Osteoblast (primary cell): ENCODE data around the gene EYS. TPM values are rescaled to one million over a fixed set of nuclear protein-coding genes. Genes with fewer than 3 reads are reported as not detected.

Experiments
- DNase-seq: peaks from one replicate; pipeline ENCODE4 v3.0.0; 2011; ENCODE audit warnings: low spot score, mixed read lengths; ENCODE audit not compliant: insufficient read length; ENCODE audit errors: missing footprints
- H2AFZ ChIP-seq: 2 replicates; pipeline ENCODE4 v1.6.0; 2011; ENCODE audit warnings: mild to moderate bottlenecking, low read length
- H3K27ac ChIP-seq: 2 replicates; pipeline ENCODE4 v1.5.1; 2011; ENCODE audit warnings: mild to moderate bottlenecking, low read depth, low read length, moderate library complexity
- H3K27me3 ChIP-seq: 2 replicates; pipeline ENCODE4 v1.6.0; 2012; ENCODE audit warnings: mild to moderate bottlenecking, control low read depth, inconsistent platforms, low read length, moderate library complexity; ENCODE audit not compliant: insufficient read depth
- H3K36me3 ChIP-seq: 2 replicates; pipeline ENCODE4 v1.5.1; 2011; ENCODE audit warnings: mild to moderate bottlenecking, low read length, control low read depth, moderate library complexity; ENCODE audit not compliant: insufficient read depth
- H3K4me1 ChIP-seq: 2 replicates; pipeline ENCODE4 v1.5.1; 2011; ENCODE audit warnings: mild to moderate bottlenecking, low read length, control low read depth, moderate library complexity; ENCODE audit not compliant: insufficient read depth
- H3K4me2 ChIP-seq: 2 replicates; pipeline ENCODE4 v1.6.0; 2011; ENCODE audit warnings: mild to moderate bottlenecking, low read length; ENCODE audit not compliant: insufficient read depth
- H3K4me3 ChIP-seq: fragments of 200-600 bp; sonication (generic); 3 replicates; pipeline ENCODE4 v1.5.1; 2012; ENCODE audit warnings: mild to moderate bottlenecking, low read length, inconsistent platforms; ENCODE audit not compliant: insufficient read depth
- H3K79me2 ChIP-seq: 2 replicates; pipeline ENCODE4 v1.6.0; 2012; ENCODE audit warnings: mild to moderate bottlenecking, low read length, control low read depth, inconsistent platforms; ENCODE audit not compliant: insufficient read depth
- H3K9me3 ChIP-seq: 2 replicates; pipeline ENCODE4 v1.5.1; 2011; ENCODE audit warnings: low read depth, low read length, control low read depth
- H4K20me1 ChIP-seq: 2 replicates; pipeline ENCODE4 v1.6.0; 2012; ENCODE audit warnings: mild to moderate bottlenecking, low read length, control low read depth; ENCODE audit not compliant: insufficient read depth
- total RNA-seq: library from RNA; depleted of rRNA; stranded (reverse); fragments of >200 nt; gene quantifications from 2 replicates; pipeline ENCODE4 v1.2.3, GENCODE V29; 2012
- TF ChIP-seq, protein P1 (sequence below): IDR thresholded peaks from 2 replicates; pipeline ENCODE4 v1.5.1; 2011; ENCODE audit warnings: mild to moderate bottlenecking, low read depth, low read length, moderate library complexity; ENCODE audit errors: extremely low read depth

Gene EYS
- total RNA-seq, 1 donor: under 0.01 TPM

GRCh38 chr6:64122712-64123375, 1584.2 kb downstream of the EYS start:
- Histone ChIP-seq H3K9me3 (no peaks in the 10 kb centered on the region), H3K4me3 (no peak overlapping the region), H4K20me1 (no peaks in the 10 kb centered on the region), H2AFZ (no peak overlapping the region), H3K36me3 (no peaks in the 10 kb centered on the region), H3K4me2 (no peak overlapping the region), H3K4me1 (no peaks in the 10 kb centered on the region), H3K27ac (no peak overlapping the region), H3K79me2 (no peaks in the 10 kb centered on the region), H3K27me3 (no peaks in the 10 kb centered on the region)
- DNase-seq: no peak
- TF ChIP-seq, protein P1, sequence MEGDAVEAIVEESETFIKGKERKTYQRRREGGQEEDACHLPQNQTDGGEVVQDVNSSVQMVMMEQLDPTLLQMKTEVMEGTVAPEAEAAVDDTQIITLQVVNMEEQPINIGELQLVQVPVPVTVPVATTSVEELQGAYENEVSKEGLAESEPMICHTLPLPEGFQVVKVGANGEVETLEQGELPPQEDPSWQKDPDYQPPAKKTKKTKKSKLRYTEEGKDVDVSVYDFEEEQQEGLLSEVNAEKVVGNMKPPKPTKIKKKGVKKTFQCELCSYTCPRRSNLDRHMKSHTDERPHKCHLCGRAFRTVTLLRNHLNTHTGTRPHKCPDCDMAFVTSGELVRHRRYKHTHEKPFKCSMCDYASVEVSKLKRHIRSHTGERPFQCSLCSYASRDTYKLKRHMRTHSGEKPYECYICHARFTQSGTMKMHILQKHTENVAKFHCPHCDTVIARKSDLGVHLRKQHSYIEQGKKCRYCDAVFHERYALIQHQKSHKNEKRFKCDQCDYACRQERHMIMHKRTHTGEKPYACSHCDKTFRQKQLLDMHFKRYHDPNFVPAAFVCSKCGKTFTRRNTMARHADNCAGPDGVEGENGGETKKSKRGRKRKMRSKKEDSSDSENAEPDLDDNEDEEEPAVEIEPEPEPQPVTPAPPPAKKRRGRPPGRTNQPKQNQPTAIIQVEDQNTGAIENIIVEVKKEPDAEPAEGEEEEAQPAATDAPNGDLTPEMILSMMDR: no peak

DNA sequence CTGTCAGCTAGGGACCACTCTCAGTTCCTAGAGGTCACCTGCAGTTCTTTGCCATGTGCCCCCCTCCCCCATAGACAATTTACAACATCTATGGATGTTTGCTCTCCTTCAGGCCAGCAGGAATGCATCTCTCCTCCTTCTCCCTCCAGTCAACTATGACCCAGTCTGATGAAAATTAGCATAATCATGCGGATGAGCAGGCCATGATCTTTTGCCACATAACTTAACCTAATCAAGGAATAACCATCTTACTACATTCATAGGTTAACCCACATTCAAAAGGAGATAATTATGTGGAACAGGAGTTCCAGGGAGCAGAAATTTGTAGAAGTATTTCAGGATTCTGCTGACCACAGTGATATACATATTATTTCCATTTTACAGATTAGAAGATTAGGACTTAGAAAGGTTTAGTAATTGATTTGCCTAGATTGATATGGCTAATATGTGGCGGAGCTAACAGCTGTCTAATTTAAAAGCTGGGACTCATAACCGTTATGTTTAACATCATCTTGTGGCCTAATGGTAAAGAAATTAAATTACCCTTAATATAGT, 1585.9 kb downstream of the EYS start:
- H3K36me3 ChIP-seq: no peaks in the 10 kb centered on the region

GRCh38 chr6:64113704-64114103, 1593.3 kb downstream of the EYS start:
- Histone ChIP-seq H3K4me2 (no peak overlapping the region), H3K27me3 (no peaks in the 10 kb centered on the region), H3K27ac (no peak overlapping the region), H3K4me1 (no peaks in the 10 kb centered on the region), H3K9me3 (peaks cover 5% of the 10 kb centered on the region), H2AFZ (no peak overlapping the region), H4K20me1 (no peaks in the 10 kb centered on the region), H3K4me3 (no peak overlapping the region), H3K36me3 (no peaks in the 10 kb centered on the region), H3K79me2 (no peaks in the 10 kb centered on the region)
- no peak for DNase-seq
- TF ChIP-seq, protein P1: no peak

More for the DNA sequence above, 1585.9 kb downstream of the EYS start:
- DNase-seq: no peak
- TF ChIP-seq, protein P1: no peak
- no peak overlapping the region for H3K4me3 ChIP-seq
- H4K20me1 ChIP-seq: no peaks in the 10 kb centered on the region
- no peak overlapping the region for H2AFZ ChIP-seq
- H3K4me1 ChIP-seq: no peaks in the 10 kb centered on the region
- no peaks in the 10 kb centered on the region for H3K27me3 ChIP-seq
- H3K4me2 ChIP-seq: no peak overlapping the region
- no peaks in the 10 kb centered on the region for H3K9me3 ChIP-seq
- no peaks in the 10 kb centered on the region for H3K79me2 ChIP-seq
- no peak overlapping the region for H3K27ac ChIP-seq

DNA sequence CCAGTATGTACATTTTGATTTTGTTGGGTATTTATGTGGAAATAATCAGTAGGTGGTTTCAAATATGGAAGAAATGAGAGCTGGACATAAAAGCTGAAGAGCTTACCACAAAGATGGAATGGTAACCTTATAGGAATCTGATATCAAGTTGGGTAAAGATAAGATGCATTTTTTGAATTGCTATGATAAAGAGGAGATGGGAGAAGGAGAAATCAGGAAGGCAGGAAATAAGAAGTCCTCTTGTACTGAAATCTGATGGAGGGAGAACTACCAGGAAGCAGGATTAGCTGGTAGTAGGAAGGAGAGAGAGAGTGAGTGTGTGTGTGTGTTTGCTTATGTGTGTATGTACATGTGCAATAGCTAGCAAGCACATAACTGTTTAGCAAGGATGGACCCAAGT, 1603.0 kb downstream of the EYS start:
- H3K36me3 ChIP-seq: no peaks in the 10 kb centered on the region
- no peak overlapping the region for H3K27ac ChIP-seq
- H4K20me1 ChIP-seq: no peaks in the 10 kb centered on the region
- TF ChIP-seq, protein P1: no peak
- no peaks in the 10 kb centered on the region for H3K9me3 ChIP-seq
- H3K79me2 ChIP-seq: no peaks in the 10 kb centered on the region
- no peak overlapping the region for H3K4me2 ChIP-seq
- no peak for DNase-seq
- no peaks in the 10 kb centered on the region for H3K27me3 ChIP-seq
- no peaks in the 10 kb centered on the region for H3K4me1 ChIP-seq
- no peak overlapping the region for H2AFZ ChIP-seq
- H3K4me3 ChIP-seq: no peak overlapping the region
